Gastrocnemius medialis (tissue), 4 donors: ENCODE measurements around the gene SLC39A3. TPM values are rescaled to one million over a fixed set of nuclear protein-coding genes. Genes with fewer than 3 reads are reported as not detected.

Experiments used
- ATAC-seq, 2 donors: fragments of 150-250 bp; one replicate each; pipeline ENCODE4 v1.9.1; 2016
- DNase-seq, 2 donors: peaks; one replicate each; pipeline ENCODE4 v3.0.0-alpha.2; 2019
- H3K27ac ChIP-seq, 4 donors: fragments of 200-600 bp; sonication (generic); 1 replicate in 1 of 4; 2 replicates in 3 of 4; pipeline ENCODE4 v1.5.1; 2016 to 2018; ENCODE audit warnings: mild to moderate bottlenecking in 2 of 4, moderate library complexity in 1 of 4
- H3K27me3 ChIP-seq, 3 donors: fragments of 200-600 bp; sonication (generic) in 2 of 3; 1 replicate in 1 of 3; 2 replicates in 2 of 3; pipeline versions ENCODE4 v1.5.1 to v1.6.0; 2016 to 2019; ENCODE audit warnings: mild to moderate bottlenecking in 1 of 3, moderate library complexity in 1 of 3
- H3K36me3 ChIP-seq, 2 donors: fragments of 200-600 bp; sonication (generic) in 1 of 2; one replicate each; pipeline ENCODE4 v1.5.1; 2017 to 2018
- H3K4me1 ChIP-seq, 2 donors: fragments of 200-600 bp; sonication (generic) in 1 of 2; one replicate each; pipeline ENCODE4 v1.5.1; 2016 to 2017; ENCODE audit warnings: mild to moderate bottlenecking in 2 of 2
- H3K4me3 ChIP-seq, 4 donors: fragments of 200-600 bp; sonication (generic) in 3 of 4; 1 replicate in 1 of 4; 2 replicates in 3 of 4; pipeline ENCODE4 v1.5.1; 2016 to 2019; ENCODE audit warnings: mild to moderate bottlenecking in 2 of 4
- H3K9me3 ChIP-seq, 3 donors: fragments of 200-600 bp; sonication (generic) in 2 of 3; 1 replicate in 1 of 3; 2 replicates in 2 of 3; pipeline ENCODE4 v1.5.1; 2016 to 2019
- POLR2A ChIP-seq, 2 donors: fragments of 450-650 bp; IDR thresholded peaks; one replicate each; pipeline ENCODE4 v1.6.1; 2017; ENCODE audit warnings: antibody characterized with exemption in 2 of 2, mild to moderate bottlenecking in 2 of 2, moderate library complexity in 2 of 2
- in situ Hi-C, 4 donors: fragments of 200-750 bp; cut with MboI; loops; one replicate each; pipeline versions ENCODE4 v1.15.0 to v1.8.0; 2017; ENCODE audit warnings: low sequenced_read_pairs in 4 of 4
- intact Hi-C: fragments of 100-400 bp; cut with DNase I; formaldehyde crosslinking; loops from one replicate; pipeline ENCODE4 v1.15.1; 2023; ENCODE audit warnings: low total_unique reads
- total RNA-seq, 4 donors: library from RNA; depleted of rRNA; stranded (reverse); fragments of >200 nt; gene quantifications; one replicate each; pipeline versions ENCODE4 v1.1.0 to v1.2.3, GENCODE V29; 2016
- TF ChIP-seq, protein P1 (sequence below), 5 experiments: fragments of 450-650 bp in 3 of 5; fragments of 200-600 bp in 2 of 5; sonication (generic) in 2 of 5; IDR thresholded peaks in 4 of 5; conservative IDR thresholded peaks in 1 of 5; 1 replicate in 4 of 5; 2 replicates in 1 of 5; pipeline ENCODE4 v1.5.1; 2016 to 2019; ENCODE audit warnings: antibody characterized with exemption in 5 of 5, mild to moderate bottlenecking in 3 of 5, moderate library complexity in 3 of 5

Gene SLC39A3
- total RNA-seq, 4 donors from 2014 or later = 23.1 to 60.9 (median 27.1) TPM

DNA sequence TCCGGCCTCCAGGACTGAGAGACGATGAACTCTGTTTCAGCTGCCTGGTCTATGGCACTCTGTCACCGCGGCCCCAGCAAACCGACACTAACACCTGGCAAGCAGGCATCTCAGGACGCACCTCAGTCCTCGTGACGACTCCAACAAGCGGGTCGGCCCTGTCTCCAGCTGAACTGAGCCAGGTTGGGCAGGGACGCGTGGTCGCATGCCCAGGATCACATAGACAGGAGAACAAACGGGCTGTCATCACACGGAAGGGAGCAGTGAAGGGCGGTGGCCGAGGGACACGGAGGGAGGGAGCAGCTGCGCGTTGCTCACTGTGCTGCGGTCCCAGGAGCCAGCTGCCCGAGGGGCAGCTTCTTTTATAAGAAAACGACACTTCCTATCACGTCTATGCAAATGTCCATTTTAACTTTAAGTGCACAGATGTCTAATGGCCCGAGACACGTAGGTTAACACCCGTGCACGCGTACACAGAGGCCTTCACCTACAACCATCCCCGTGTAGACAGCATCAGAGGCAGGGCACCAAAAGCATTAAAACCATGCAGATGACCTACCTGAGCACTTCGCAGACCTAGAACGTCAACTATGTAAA lies 34.4 kb upstream of the SLC39A3 start:
- peak overlapping the region; percentile 73 to 90 (median 80) for H3K27ac ChIP-seq
- H3K4me3 ChIP-seq = no peak overlapping the region
- H3K36me3 ChIP-seq = no peaks in the 10 kb centered on the region
- ATAC-seq (no peak), DNase-seq (peak in 1 of 2 donors; percentile 32)
- in situ Hi-C loops = no loop called here
- H3K4me1 ChIP-seq = peaks cover 49 to 76% of the 10 kb centered on the region in 2 donors
- no peaks in the 10 kb centered on the region for H3K27me3 ChIP-seq
- H3K9me3 ChIP-seq = no peaks in the 10 kb centered on the region
- TF ChIP-seq, protein P1, sequence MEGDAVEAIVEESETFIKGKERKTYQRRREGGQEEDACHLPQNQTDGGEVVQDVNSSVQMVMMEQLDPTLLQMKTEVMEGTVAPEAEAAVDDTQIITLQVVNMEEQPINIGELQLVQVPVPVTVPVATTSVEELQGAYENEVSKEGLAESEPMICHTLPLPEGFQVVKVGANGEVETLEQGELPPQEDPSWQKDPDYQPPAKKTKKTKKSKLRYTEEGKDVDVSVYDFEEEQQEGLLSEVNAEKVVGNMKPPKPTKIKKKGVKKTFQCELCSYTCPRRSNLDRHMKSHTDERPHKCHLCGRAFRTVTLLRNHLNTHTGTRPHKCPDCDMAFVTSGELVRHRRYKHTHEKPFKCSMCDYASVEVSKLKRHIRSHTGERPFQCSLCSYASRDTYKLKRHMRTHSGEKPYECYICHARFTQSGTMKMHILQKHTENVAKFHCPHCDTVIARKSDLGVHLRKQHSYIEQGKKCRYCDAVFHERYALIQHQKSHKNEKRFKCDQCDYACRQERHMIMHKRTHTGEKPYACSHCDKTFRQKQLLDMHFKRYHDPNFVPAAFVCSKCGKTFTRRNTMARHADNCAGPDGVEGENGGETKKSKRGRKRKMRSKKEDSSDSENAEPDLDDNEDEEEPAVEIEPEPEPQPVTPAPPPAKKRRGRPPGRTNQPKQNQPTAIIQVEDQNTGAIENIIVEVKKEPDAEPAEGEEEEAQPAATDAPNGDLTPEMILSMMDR (IDR thresholded peaks at IDR 0.05 in 4 of 5, conservative IDR thresholded peaks at IDR 0.05 in 1 of 5) = no peak
- TF ChIP-seq POLR2A (IDR thresholded peaks at IDR 0.05) = no peak
- intact Hi-C loops = no loop called here

DNA sequence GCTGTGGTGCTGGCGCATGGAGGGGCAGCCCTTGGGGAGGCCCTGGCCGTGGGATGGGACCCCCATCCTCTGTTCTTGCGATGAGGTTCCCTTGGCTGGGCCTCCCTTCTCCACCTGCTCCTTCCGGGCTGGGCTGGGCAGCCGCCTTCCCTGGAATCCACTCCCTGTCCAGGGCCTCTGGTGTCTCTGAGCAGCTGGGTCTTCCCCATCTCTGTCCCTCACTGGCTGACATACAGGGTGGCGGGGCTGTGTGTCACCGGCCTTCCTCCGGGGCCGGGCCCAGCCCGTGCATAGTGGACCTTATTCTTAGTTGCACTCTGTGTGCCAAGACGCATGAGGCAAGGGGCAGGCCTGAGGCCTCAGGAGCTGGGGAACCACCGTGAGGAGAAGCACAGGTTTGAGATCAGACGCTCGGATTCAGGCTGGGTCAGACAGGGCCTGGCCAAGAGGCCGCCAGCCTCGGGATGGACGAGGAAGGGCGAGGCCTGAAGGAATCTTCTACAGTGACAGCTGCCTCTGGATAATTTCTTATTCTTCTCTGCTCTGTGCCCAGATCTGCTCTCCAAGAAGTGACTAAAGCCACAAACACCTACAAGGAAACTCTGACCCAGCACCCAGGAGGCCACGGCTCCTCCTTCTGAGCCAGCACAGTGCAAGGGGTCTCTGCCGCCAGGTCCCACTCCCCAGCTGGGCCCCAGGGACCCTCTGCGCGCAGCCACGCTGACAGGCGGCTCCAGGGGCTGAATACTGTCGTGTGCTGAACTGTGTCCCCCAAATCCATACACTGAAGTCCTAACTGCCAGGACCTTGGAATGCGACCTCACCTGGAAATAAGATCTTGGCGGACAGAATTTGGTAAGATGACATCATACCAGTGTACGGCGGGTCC lies 32.2 kb upstream of the SLC39A3 start:
- peaks cover 40 to 60% of the 10 kb centered on the region in 2 donors for H3K4me1 ChIP-seq
- ATAC-seq (peak; percentile 22 to 61), DNase-seq (peak in 1 of 2 donors; percentile 74)
- H3K27me3 ChIP-seq = no peaks in the 10 kb centered on the region
- H3K9me3 ChIP-seq = no peaks in the 10 kb centered on the region
- peak overlapping the region; percentile 53 to 81 (median 70) for H3K27ac ChIP-seq
- no peak overlapping the region for H3K4me3 ChIP-seq
- in situ Hi-C loops = no loop called here
- no peak for TF ChIP-seq POLR2A (IDR thresholded peaks at IDR 0.05)
- TF ChIP-seq, protein P1 (IDR thresholded peaks at IDR 0.05 in 4 of 5, conservative IDR thresholded peaks at IDR 0.05 in 1 of 5) = no peak
- intact Hi-C loops = no loop called here
- H3K36me3 ChIP-seq = peaks cover 0 to 8% of the 10 kb centered on the region in 2 donors

DNA sequence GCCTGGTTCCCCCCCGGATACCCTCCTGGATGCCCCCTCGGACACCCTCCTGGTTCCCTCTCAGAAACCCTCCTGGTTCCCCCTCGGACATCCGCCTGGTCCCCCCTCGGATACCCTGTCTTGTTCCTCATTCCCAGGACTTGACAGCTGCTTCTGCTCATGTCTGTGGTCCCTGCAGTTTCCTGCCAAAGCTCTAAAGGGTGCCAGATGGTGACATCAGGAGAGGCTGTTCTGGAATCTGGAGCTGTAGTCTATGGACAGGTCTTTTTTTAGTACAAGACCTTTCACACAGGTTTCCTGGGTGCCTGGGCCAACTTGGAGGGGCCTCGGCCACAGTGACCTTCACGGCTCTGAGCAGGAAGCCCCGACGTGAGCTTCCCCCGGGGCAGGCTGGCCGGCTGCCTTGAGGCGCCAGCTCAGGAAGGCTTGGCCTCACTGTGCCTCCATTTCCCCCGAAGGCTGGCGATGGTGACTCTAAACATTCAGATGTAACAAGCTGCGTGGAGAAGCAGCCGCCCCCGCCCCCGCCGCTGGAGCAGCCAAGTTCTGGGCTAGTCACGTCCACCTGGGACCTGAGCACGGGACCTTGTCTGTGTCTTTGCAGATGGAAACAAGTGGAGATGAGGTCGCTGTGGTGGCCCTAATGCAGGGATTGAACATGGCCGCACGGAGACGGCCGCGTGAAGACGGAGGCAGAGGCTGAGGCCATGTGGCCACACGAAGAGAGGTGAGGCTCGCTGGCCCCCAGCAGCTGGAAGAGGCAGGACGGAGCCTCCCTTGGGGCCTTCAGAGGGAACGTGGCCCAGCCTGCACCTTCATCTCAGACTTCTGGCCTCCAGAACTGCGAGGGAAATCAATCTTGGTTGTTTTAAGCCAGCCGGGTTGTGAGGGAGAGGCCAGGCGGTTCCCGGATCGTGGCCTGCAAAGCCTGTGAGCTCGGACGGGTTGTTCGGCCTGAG lies 30.5 kb upstream of the SLC39A3 start:
- Histone ChIP-seq H3K27ac (peak overlapping the region; percentile 53 to 81 (median 70)), H3K4me1 (peaks cover 34 to 50% of the 10 kb centered on the region in 2 donors), H3K9me3 (no peaks in the 10 kb centered on the region), H3K4me3 (peak overlapping the region in 1 of 4 donors; percentile 1), H3K36me3 (peaks cover 0 to 25% of the 10 kb centered on the region in 2 donors), H3K27me3 (no peaks in the 10 kb centered on the region)
- in situ Hi-C loops = no loop called here
- DNase-seq (peak in 1 of 2 donors; percentile 68), ATAC-seq (peak; percentile 52 to 72)
- intact Hi-C loops = no loop called here
- TF ChIP-seq, protein P1 (IDR thresholded peaks at IDR 0.05 in 4 of 5, conservative IDR thresholded peaks at IDR 0.05 in 1 of 5) = no peak
- TF ChIP-seq POLR2A (IDR thresholded peaks at IDR 0.05) = no peak

DNA sequence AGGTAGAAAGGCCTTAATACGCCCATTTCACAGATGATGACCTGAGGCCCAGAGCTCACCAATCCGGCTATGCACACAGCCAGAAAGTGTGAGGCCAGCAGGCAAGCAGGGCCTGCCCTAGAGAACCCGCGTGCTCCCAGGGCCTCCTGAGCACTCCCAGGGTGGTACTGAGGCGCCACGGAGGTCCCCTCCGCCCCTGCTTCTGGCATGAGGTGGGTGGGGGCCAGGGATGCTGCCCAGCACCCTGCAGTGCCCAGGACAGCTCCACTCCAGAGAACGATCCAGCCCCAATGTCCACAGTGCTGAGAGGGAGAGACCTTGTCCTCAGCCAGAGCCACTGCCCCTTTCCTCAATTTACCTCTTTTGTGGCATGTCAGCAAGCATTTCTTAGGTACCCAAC lies 29.4 kb upstream of the SLC39A3 start:
- TF ChIP-seq, protein P1 (IDR thresholded peaks at IDR 0.05 in 4 of 5, conservative IDR thresholded peaks at IDR 0.05 in 1 of 5) = no peak
- no peak for TF ChIP-seq POLR2A (IDR thresholded peaks at IDR 0.05)
- intact Hi-C loops (no loop called here), in situ Hi-C loops (no loop called here)
- H3K4me3 ChIP-seq = no peak overlapping the region
- H3K9me3 ChIP-seq = no peaks in the 10 kb centered on the region
- DNase-seq (no peak), ATAC-seq (no peak)
- H3K4me1 ChIP-seq = peaks cover 24 to 39% of the 10 kb centered on the region in 2 donors
- H3K36me3 ChIP-seq = peaks cover 0 to 36% of the 10 kb centered on the region in 2 donors
- H3K27ac ChIP-seq = no peak overlapping the region
- no peaks in the 10 kb centered on the region for H3K27me3 ChIP-seq
